GM12878 (cell line): Measurements from ENCODE around the gene CARHSP1. TPM values are rescaled to one million over a fixed set of nuclear protein-coding genes. Genes with fewer than 3 reads are reported as not detected.

ENCODE experiments used
- CHD2 ChIP-seq: IDR thresholded peaks from 2 replicates; pipeline ENCODE4 v1.6.1; 2011; ENCODE audit warnings: low read depth, low read length, improper control_type of control experiment, borderline replicate concordance
- ETV6 ChIP-seq, 2 experiments: fragments of 450-650 bp in 1 of 2; IDR thresholded peaks in 1 of 2; conservative IDR thresholded peaks in 1 of 2; 2 replicates each; pipeline ENCODE4 v1.6.1; 2014; ENCODE audit warnings: antibody characterized with exemption in 1 of 2, borderline replicate concordance in 1 of 2, low read depth in 1 of 2, mild to moderate bottlenecking in 1 of 2, moderate library complexity in 1 of 2
- POLR2AphosphoS5 ChIP-seq: IDR thresholded peaks from 2 replicates; pipeline ENCODE4 v1.6.1; 2011; ENCODE audit warnings: mild to moderate bottlenecking, low read length, inconsistent platforms
- REST ChIP-seq: IDR thresholded peaks from 2 replicates; pipeline ENCODE4 v1.6.1; 2012; ENCODE audit warnings: mild to moderate bottlenecking, low read depth, low read length
- SIN3A ChIP-seq: IDR thresholded peaks from 2 replicates; pipeline ENCODE4 v1.6.1; 2012; ENCODE audit warnings: low read depth, low read length, improper control_type of control experiment
- SMAD1 ChIP-seq: fragments of 450-650 bp; IDR thresholded peaks from 2 replicates; pipeline ENCODE4 v1.6.1; 2018; ENCODE audit warnings: mild to moderate bottlenecking, low read depth; ENCODE audit not compliant: partially characterized antibody
- ZNF24 ChIP-seq: fragments of 450-650 bp; IDR thresholded peaks from 2 replicates; pipeline ENCODE4 v1.6.1; 2017; ENCODE audit warnings: antibody characterized with exemption, mild to moderate bottlenecking
- ZSCAN29 ChIP-seq: fragments of 450-650 bp; IDR thresholded peaks from 2 replicates; pipeline ENCODE4 v1.6.1; 2017; ENCODE audit warnings: mild to moderate bottlenecking, moderate library complexity
- polyA plus RNA-seq, 11 experiments: library from polyadenylated mRNA; depleted of rRNA in 4 of 11; unstranded in 6 of 11; stranded (reverse) in 5 of 11; fragments of >200 nt; fragmentation: Nextera tagmentation in 4 of 11; fragmentation: Illumina TruSeq in 1 of 11; extraction: Ambion mirVana in 4 of 11; extraction: Trizol in 1 of 11; gene quantifications; 1 replicate in 1 of 11; 2 replicates in 10 of 11; pipeline versions ENCODE4 v1.2.1 to v1.2.3, GENCODE V29; 2011 to 2016; ENCODE audit warnings: inconsistent platforms in 2 of 11, missing spikeins in 2 of 11, low read depth in 1 of 11
- total RNA-seq, 4 experiments: library from RNA; depleted of rRNA in 3 of 4; stranded (reverse); fragments of >200 nt in 3 of 4; fragmentation: Illumina TruSeq in 1 of 4; extraction: Trizol in 1 of 4; gene quantifications; 2 replicates each; pipeline versions ENCODE4 v1.2.1 to v1.2.3, GENCODE V29; 2013 to 2021
- TF ChIP-seq, protein P1 (sequence below): fragments of 450-650 bp; IDR thresholded peaks from 2 replicates; pipeline ENCODE4 v1.6.1; 2017; ENCODE audit warnings: mild to moderate bottlenecking, moderate library complexity
- TF ChIP-seq, protein P2 (sequence below): fragments of 450-650 bp; IDR thresholded peaks from 2 replicates; pipeline ENCODE4 v1.6.1; 2014; ENCODE audit warnings: mild to moderate bottlenecking
- TF ChIP-seq, protein P3 (sequence below): IDR thresholded peaks from 2 replicates; pipeline ENCODE4 v1.6.1; 2011; ENCODE audit warnings: borderline replicate concordance, low read depth, mild to moderate bottlenecking, moderate library complexity, mixed read lengths, low read length; ENCODE audit not compliant: insufficient read depth; ENCODE audit errors: extremely low read length
- TF ChIP-seq, protein P4 (sequence below): fragments of 450-650 bp; IDR thresholded peaks from 2 replicates; pipeline ENCODE4 v1.6.1; 2017; ENCODE audit warnings: mild to moderate bottlenecking, moderate library complexity

The CARHSP1 gene
- total and polyA plus RNA-seq, 10 of the 15 experiments (the other 5 are each of a cell fraction or from before 2014, with no cell fraction given), result 5.5 to 112 (median 67.0) TPM

GRCh38 chr16:8818504-8819270 is 50.1 kb downstream of the CARHSP1 start (continued):
- TF ChIP-seq, protein P1, sequence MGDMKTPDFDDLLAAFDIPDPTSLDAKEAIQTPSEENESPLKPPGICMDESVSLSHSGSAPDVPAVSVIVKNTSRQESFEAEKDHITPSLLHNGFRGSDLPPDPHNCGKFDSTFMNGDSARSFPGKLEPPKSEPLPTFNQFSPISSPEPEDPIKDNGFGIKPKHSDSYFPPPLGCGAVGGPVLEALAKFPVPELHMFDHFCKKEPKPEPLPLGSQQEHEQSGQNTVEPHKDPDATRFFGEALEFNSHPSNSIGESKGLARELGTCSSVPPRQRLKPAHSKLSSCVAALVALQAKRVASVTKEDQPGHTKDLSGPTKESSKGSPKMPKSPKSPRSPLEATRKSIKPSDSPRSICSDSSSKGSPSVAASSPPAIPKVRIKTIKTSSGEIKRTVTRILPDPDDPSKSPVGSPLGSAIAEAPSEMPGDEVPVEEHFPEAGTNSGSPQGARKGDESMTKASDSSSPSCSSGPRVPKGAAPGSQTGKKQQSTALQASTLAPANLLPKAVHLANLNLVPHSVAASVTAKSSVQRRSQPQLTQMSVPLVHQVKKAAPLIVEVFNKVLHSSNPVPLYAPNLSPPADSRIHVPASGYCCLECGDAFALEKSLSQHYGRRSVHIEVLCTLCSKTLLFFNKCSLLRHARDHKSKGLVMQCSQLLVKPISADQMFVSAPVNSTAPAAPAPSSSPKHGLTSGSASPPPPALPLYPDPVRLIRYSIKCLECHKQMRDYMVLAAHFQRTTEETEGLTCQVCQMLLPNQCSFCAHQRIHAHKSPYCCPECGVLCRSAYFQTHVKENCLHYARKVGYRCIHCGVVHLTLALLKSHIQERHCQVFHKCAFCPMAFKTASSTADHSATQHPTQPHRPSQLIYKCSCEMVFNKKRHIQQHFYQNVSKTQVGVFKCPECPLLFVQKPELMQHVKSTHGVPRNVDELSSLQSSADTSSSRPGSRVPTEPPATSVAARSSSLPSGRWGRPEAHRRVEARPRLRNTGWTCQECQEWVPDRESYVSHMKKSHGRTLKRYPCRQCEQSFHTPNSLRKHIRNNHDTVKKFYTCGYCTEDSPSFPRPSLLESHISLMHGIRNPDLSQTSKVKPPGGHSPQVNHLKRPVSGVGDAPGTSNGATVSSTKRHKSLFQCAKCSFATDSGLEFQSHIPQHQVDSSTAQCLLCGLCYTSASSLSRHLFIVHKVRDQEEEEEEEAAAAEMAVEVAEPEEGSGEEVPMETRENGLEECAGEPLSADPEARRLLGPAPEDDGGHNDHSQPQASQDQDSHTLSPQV, result 0 out of 2 replicates have a peak, but pooled peaks have one; percentile 10
- TF ChIP-seq CHD2, result 0 out of 2 replicates have a peak, but pooled peaks have one; percentile 12
- no peak for TF ChIP-seq SMAD1
- TF ChIP-seq POLR2AphosphoS5, result peak; percentile 49; the same call in 1 of the 2 replicates
- TF ChIP-seq, protein P2, sequence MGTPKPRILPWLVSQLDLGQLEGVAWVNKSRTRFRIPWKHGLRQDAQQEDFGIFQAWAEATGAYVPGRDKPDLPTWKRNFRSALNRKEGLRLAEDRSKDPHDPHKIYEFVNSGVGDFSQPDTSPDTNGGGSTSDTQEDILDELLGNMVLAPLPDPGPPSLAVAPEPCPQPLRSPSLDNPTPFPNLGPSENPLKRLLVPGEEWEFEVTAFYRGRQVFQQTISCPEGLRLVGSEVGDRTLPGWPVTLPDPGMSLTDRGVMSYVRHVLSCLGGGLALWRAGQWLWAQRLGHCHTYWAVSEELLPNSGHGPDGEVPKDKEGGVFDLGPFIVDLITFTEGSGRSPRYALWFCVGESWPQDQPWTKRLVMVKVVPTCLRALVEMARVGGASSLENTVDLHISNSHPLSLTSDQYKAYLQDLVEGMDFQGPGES, result no peak
- TF ChIP-seq ZSCAN29, result no peak
- TF ChIP-seq ETV6 (conservative IDR thresholded peaks at IDR 0.05 in 1 of 2, IDR thresholded peaks at IDR 0.05 in 1 of 2; ENCODE audit: borderline replicate concordance in 1 of 2, low read depth in 1 of 2), result no peak
- no peak for TF ChIP-seq REST
- no peak for TF ChIP-seq ZNF24
- TF ChIP-seq, protein P3, sequence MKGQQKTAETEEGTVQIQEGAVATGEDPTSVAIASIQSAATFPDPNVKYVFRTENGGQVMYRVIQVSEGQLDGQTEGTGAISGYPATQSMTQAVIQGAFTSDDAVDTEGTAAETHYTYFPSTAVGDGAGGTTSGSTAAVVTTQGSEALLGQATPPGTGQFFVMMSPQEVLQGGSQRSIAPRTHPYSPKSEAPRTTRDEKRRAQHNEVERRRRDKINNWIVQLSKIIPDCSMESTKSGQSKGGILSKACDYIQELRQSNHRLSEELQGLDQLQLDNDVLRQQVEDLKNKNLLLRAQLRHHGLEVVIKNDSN, result no peak
- peak; percentile 48; the same call in 1 of the 2 replicates for TF ChIP-seq SIN3A
- TF ChIP-seq, protein P4, sequence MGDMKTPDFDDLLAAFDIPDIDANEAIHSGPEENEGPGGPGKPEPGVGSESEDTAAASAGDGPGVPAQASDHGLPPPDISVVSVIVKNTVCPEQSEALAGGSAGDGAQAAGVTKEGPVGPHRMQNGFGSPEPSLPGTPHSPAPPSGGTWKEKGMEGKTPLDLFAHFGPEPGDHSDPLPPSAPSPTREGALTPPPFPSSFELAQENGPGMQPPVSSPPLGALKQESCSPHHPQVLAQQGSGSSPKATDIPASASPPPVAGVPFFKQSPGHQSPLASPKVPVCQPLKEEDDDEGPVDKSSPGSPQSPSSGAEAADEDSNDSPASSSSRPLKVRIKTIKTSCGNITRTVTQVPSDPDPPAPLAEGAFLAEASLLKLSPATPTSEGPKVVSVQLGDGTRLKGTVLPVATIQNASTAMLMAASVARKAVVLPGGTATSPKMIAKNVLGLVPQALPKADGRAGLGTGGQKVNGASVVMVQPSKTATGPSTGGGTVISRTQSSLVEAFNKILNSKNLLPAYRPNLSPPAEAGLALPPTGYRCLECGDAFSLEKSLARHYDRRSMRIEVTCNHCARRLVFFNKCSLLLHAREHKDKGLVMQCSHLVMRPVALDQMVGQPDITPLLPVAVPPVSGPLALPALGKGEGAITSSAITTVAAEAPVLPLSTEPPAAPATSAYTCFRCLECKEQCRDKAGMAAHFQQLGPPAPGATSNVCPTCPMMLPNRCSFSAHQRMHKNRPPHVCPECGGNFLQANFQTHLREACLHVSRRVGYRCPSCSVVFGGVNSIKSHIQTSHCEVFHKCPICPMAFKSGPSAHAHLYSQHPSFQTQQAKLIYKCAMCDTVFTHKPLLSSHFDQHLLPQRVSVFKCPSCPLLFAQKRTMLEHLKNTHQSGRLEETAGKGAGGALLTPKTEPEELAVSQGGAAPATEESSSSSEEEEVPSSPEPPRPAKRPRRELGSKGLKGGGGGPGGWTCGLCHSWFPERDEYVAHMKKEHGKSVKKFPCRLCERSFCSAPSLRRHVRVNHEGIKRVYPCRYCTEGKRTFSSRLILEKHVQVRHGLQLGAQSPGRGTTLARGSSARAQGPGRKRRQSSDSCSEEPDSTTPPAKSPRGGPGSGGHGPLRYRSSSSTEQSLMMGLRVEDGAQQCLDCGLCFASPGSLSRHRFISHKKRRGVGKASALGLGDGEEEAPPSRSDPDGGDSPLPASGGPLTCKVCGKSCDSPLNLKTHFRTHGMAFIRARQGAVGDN, result peak; percentile 87
